ENCODE results near the gene ARHGAP35.

ARHGAP35 gene

DNA sequence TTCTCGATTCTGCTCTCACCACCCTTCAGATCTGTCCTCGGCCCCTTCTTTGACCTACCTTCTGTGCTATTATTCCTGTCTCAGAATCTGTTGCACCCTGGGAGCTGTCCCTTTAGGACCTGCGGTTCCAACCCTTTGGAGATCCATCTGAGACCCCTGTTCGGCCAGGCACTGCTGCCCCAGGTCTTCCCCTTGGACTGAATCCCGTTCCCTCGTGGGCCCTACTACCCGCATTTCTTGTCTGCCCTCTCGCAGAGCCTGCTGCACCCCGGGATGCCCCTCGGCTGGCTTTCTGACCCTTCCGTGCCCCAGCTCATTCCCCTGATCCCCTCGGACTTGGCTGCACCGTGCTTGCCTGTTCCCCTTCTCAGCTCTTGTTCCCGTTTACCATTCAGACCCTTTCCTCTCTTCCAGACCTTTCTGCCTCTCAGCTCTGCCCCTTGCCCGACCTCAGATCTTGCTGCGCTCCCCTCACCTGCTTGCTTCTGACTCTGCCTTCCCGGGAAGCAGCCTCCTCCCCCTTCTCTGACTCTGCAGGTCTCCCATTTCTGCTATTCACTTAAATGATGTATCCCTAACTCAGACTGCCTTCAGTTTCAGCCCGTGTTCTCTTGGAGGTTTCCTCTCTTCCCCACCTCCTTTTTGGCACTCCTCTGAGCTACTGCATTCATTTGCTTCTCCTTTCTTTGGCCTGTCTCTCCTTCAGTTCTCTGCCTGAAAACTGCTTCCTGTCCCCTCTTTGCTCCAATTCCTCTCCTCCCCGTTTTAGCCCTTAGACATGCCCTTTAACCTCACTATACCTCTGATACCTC, 1.1 kb downstream of the ARHGAP35 start:
- no peak for DNase-seq (ENCODE audit: low read depth)
- TF ChIP-seq, protein P1, sequence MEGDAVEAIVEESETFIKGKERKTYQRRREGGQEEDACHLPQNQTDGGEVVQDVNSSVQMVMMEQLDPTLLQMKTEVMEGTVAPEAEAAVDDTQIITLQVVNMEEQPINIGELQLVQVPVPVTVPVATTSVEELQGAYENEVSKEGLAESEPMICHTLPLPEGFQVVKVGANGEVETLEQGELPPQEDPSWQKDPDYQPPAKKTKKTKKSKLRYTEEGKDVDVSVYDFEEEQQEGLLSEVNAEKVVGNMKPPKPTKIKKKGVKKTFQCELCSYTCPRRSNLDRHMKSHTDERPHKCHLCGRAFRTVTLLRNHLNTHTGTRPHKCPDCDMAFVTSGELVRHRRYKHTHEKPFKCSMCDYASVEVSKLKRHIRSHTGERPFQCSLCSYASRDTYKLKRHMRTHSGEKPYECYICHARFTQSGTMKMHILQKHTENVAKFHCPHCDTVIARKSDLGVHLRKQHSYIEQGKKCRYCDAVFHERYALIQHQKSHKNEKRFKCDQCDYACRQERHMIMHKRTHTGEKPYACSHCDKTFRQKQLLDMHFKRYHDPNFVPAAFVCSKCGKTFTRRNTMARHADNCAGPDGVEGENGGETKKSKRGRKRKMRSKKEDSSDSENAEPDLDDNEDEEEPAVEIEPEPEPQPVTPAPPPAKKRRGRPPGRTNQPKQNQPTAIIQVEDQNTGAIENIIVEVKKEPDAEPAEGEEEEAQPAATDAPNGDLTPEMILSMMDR (IDR thresholded peaks at IDR 0.05; ENCODE audit: low read length, missing control alignments): no peak
- H3K4me3 ChIP-seq (replicated peaks; ENCODE audit: low read depth, low read length): peak overlapping the region; percentile 83

DNA sequence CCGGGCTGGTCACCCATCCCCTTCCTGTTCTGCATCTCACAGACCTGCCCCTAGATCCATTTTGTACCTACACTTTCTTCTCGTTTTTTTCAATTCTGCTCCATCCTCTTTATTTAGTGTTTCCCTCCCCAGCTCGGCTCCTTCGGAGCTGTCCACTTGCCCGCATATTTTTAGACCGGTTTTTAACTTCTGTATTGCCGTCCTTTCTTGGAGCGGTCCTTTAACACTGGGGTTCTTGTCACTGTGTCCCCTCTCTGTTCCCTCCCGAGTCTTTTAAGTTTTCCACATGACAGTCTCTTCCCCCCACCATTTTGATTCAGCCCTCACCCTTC, 1.7 kb downstream of the ARHGAP35 start:
- DNase-seq (ENCODE audit: low read depth): no peak
- TF ChIP-seq, protein P1 (IDR thresholded peaks at IDR 0.05; ENCODE audit: low read length, missing control alignments): no peak
- peak overlapping the region; percentile 83 for H3K4me3 ChIP-seq (replicated peaks; ENCODE audit: low read depth, low read length)

DNA sequence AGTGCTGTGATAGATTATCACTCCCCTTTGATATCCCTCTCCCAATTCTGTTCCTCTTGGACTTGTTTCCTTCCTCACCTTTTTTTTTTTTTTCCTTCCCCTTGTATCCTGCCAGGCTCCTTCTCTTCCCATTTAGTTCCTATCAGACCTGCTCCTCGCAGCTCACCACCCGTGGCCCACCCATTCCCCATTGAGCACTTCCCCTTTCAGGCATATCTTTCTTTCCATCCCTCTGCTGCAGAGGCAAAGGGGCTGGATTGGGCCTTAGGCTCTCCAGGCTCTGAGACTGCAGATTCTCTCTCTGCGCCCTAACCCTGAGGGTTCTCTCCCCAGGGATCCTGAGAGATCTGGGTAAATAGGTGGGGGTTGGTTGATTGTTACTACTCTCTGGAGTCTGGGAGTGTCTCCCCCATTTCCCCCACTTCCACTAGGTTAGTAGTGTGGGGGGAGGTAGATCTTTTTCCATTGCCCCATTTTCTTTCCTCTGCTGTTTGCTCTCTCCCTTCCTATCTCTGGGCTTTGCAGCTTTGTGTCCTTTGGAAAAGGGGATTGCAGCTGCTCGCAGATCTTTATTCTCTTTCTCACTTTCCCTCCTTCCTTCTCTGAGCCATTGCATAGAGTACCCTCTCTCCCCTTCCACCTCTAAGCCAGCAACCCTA, 2.3 kb downstream of the ARHGAP35 start:
- TF ChIP-seq, protein P1 (IDR thresholded peaks at IDR 0.05; ENCODE audit: low read length, missing control alignments): no peak
- DNase-seq (ENCODE audit: low read depth): no peak
- peak overlapping the region; percentile 83 for H3K4me3 ChIP-seq (replicated peaks; ENCODE audit: low read depth, low read length)

DNA sequence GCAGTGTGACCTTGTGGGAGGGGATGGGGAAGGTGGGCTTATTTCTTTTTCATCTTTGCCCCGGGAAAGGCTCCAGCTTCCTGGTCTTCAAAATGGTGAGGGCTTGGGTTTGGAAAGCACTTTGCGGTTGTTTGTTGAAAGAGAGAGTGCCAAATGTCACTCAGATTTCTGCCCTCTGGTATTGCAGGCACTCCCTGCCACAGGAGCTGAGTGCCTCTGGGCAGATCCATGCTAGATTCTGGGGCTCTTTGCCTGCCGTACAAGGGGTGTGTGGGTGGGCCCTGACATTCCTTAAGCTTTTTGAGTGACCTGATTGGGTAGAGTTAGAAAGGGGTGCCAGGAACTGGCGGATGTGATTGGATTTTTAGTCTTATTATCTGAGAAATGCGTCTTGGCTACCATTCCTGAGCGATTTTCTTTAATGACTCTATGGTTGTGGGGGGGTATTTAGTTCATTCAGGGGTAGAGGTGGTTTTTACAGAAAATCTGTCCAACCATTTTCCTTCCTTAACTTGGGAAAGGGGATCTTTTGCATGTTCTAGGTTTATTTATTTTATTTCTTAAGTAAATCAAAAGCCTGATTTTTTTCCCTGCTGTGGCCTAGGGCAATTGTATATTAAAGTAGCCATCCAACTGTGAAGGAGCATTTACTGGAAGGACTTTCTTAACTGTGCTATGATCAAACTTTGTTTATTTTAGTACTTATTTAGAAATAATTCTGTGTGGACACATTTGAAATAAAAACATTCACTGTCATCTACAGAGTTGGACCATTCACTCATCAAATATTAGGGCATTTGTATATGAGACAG, 3.2 kb downstream of the ARHGAP35 start:
- peak; percentile 74 for DNase-seq (ENCODE audit: low read depth)
- peak overlapping the region; percentile 83 for H3K4me3 ChIP-seq (replicated peaks; ENCODE audit: low read depth, low read length)
- TF ChIP-seq, protein P1 (IDR thresholded peaks at IDR 0.05; ENCODE audit: low read length, missing control alignments): no peak

DNA sequence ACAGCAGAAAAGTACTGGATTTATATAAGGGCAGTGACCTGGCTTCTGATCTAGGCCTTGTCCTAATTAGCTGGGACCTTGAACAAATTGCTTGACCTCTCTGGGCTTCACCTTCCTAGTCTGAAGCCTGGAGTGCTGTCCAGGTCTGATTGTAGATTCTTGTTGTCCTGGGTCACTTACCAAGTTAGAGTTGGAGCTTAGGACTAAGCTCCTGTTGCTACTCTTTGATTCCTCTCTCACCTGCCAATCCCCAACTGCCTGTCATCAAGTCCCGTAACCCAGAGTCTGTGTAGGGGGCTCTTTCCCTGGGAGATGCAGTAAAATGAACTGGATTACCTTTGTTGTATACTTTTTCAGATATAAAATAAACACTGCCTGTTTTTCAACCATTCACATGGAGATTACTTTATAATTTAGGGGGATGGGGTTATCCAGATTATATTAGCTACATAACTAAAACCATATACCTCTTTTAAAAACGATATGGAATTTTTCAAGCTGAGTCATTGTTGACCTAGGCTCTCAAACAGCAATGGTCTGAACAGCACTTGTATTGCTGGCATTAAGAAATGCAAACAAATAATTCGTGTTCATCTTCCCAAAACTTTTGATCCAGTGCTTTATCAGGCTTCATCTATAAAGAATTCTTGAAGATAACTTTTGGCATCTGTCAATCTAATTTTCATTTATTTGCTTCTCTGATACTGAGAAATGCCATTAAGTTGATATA, 5.8 kb downstream of the ARHGAP35 start:
- DNase-seq (ENCODE audit: low read depth): no peak
- H3K4me3 ChIP-seq (replicated peaks; ENCODE audit: low read depth, low read length): no peak overlapping the region
- TF ChIP-seq, protein P1 (IDR thresholded peaks at IDR 0.05; ENCODE audit: low read length, missing control alignments): no peak

DNA sequence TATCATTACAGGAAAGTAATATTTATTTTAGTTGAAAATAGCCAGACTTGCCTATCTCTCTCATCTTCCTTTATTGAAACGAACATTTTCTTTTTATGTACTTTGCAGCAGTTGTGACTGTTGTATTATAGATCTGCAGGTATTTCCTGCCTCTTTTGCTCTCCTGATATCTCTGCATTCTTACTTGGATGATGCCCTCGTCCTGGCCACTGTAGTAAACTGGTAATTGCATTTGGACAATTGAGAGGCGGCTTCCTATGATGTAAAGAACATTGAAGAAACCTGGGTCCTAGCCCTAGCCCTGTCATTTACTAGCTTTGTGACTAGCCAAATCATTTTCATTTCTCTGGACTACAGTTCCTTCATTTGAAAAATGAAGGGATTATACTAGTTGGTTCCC, 6.4 kb downstream of the ARHGAP35 start:
- H3K4me3 ChIP-seq (replicated peaks; ENCODE audit: low read depth, low read length): no peak overlapping the region
- TF ChIP-seq, protein P1 (IDR thresholded peaks at IDR 0.05; ENCODE audit: low read length, missing control alignments): no peak
- no peak for DNase-seq (ENCODE audit: low read depth)
